ENCODE data around the gene IFI30.
"Not testable (repeated sequence)": the region's sequence is repeated elsewhere in the genome, so short reads cannot be mapped to it uniquely, and the experiment has no call there.

IFI30 gene

DNA sequence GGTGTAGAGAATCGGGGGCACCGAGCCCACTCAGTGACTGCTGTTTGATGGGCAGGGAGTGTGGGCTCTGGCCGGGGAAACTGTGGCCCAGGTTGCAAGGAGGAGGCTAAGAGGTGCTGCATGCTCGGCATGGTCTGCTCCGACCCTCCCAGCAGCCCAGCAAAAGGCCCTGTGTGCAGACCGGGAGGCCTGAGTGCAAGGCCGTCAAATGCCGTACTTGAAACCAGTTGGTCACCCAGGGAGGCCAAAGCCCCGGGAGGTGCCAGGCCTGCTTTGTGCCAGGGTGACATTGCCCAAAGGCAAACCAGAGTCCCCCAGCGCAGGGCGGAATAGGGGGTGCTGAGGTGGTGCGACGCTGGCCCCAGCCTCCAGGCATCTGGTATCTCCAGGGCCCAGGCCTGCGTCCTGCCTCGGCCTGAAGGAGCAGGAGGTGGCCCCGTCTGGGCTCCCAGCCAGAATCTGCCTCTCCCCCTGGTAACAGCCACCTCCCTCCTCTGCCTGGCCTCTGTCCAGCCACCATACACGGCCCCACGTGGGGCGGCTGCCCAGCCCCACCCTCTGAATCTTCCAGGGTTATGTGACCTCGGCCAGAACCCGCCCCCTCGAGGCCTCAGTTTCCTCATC is 16.7 kb upstream of the IFI30 start:
- H3K27me3 ChIP-seq (ENCODE audit: insufficient read depth, low read depth), result no peaks in the 10 kb centered on the region
- TF ChIP-seq, protein P1, sequence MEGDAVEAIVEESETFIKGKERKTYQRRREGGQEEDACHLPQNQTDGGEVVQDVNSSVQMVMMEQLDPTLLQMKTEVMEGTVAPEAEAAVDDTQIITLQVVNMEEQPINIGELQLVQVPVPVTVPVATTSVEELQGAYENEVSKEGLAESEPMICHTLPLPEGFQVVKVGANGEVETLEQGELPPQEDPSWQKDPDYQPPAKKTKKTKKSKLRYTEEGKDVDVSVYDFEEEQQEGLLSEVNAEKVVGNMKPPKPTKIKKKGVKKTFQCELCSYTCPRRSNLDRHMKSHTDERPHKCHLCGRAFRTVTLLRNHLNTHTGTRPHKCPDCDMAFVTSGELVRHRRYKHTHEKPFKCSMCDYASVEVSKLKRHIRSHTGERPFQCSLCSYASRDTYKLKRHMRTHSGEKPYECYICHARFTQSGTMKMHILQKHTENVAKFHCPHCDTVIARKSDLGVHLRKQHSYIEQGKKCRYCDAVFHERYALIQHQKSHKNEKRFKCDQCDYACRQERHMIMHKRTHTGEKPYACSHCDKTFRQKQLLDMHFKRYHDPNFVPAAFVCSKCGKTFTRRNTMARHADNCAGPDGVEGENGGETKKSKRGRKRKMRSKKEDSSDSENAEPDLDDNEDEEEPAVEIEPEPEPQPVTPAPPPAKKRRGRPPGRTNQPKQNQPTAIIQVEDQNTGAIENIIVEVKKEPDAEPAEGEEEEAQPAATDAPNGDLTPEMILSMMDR (conservative IDR thresholded peaks at IDR 0.05; ENCODE audit: low read depth, low read length), result no peak
- no peak overlapping the region for H3K9ac ChIP-seq
- H3K4me1 ChIP-seq (ENCODE audit: low read depth, poor library complexity, severe bottlenecking), result peaks cover 4% of the 10 kb centered on the region
- H3K4me3 ChIP-seq (IDR thresholded peaks at IDR 0.05; ENCODE audit: insufficient read depth, low read depth, low read length), result no peak overlapping the region
- H3K79me2 ChIP-seq (ENCODE audit: insufficient read depth, low read depth), result no peaks in the 10 kb centered on the region
- H2AFZ ChIP-seq (ENCODE audit: low read depth), result no peak overlapping the region
- no peaks in the 10 kb centered on the region for H3K36me3 ChIP-seq (ENCODE audit: insufficient read depth)
- H3K27ac ChIP-seq, result no peak overlapping the region
- H3K4me2 ChIP-seq, result no peak overlapping the region
- no peaks in the 10 kb centered on the region for H4K20me1 ChIP-seq (ENCODE audit: insufficient read depth)

DNA sequence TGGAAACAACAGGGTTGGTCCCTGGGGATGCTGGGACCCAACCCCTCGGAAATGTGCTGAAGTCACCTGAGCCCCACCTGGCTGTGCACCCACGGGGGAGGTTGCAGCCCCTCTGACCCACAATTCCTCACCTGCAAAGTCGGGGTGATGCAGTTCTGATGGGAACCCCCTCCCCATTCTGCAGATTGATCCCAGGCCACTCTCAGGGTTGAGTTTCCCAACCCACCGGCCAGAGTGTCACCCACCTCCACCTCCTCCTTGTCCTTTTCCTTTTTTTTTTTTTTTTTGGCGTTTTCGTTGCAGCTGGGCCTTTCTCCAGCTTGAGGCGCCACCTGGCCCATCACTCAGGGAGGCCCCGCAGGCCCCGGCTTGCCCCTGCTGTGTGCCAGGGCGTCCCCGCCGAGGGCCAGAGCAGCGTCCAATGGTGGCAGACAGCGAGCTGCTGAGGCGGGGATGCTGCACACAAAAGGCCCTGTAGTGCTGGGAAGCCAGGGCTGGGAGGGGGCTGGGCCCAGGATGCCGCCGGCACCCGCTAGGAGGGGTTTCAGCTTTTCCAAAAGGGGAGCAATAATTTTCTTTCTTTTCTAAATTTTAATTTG is 16.0 kb upstream of the IFI30 start:
- H3K4me1 ChIP-seq (ENCODE audit: low read depth, poor library complexity, severe bottlenecking), result peaks cover 4% of the 10 kb centered on the region
- H3K79me2 ChIP-seq (ENCODE audit: insufficient read depth, low read depth), result no peaks in the 10 kb centered on the region
- no peak overlapping the region for H3K9ac ChIP-seq
- no peak overlapping the region for H3K4me3 ChIP-seq (IDR thresholded peaks at IDR 0.05; ENCODE audit: insufficient read depth, low read depth, low read length)
- H4K20me1 ChIP-seq (ENCODE audit: insufficient read depth), result no peaks in the 10 kb centered on the region
- TF ChIP-seq, protein P1 (conservative IDR thresholded peaks at IDR 0.05; ENCODE audit: low read depth, low read length), result no peak
- H2AFZ ChIP-seq (ENCODE audit: low read depth), result no peak overlapping the region
- H3K36me3 ChIP-seq (ENCODE audit: insufficient read depth), result no peaks in the 10 kb centered on the region
- H3K27ac ChIP-seq, result no peak overlapping the region
- H3K27me3 ChIP-seq (ENCODE audit: insufficient read depth, low read depth), result no peaks in the 10 kb centered on the region
- no peak overlapping the region for H3K4me2 ChIP-seq

DNA sequence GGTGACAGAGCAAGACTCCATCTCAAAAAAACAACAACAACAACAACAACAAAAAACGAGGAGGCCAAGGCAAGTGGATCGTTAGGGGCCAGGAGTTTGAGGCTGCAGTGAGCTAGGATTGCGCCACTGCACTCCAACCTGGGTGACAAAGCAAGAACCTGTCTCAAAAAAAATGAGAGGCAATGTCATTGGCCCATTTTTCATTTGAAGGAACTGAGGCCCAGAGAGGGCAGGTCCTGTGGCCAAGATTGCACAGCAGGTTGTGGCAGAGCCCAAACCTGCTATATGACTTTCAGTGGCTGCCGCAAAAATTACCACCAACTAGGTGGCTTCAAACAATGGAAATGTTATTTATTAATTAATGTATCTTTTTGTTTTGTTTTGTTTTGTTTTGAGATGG is 15.1 kb upstream of the IFI30 start:
- H4K20me1 ChIP-seq (ENCODE audit: insufficient read depth), result no peaks in the 10 kb centered on the region
- TF ChIP-seq, protein P1 (conservative IDR thresholded peaks at IDR 0.05; ENCODE audit: low read depth, low read length), result no peak
- H3K4me1 ChIP-seq (ENCODE audit: low read depth, poor library complexity, severe bottlenecking), result peaks cover 4% of the 10 kb centered on the region
- H3K79me2 ChIP-seq (ENCODE audit: insufficient read depth, low read depth), result no peaks in the 10 kb centered on the region
- H3K9ac ChIP-seq, result no peak overlapping the region
- H3K4me2 ChIP-seq, result no peak overlapping the region
- no peaks in the 10 kb centered on the region for H3K36me3 ChIP-seq (ENCODE audit: insufficient read depth)
- no peaks in the 10 kb centered on the region for H3K27me3 ChIP-seq (ENCODE audit: insufficient read depth, low read depth)
- no peak overlapping the region for H3K4me3 ChIP-seq (IDR thresholded peaks at IDR 0.05; ENCODE audit: insufficient read depth, low read depth, low read length)
- H3K27ac ChIP-seq, result no peak overlapping the region
- no peak overlapping the region for H2AFZ ChIP-seq (ENCODE audit: low read depth)

DNA sequence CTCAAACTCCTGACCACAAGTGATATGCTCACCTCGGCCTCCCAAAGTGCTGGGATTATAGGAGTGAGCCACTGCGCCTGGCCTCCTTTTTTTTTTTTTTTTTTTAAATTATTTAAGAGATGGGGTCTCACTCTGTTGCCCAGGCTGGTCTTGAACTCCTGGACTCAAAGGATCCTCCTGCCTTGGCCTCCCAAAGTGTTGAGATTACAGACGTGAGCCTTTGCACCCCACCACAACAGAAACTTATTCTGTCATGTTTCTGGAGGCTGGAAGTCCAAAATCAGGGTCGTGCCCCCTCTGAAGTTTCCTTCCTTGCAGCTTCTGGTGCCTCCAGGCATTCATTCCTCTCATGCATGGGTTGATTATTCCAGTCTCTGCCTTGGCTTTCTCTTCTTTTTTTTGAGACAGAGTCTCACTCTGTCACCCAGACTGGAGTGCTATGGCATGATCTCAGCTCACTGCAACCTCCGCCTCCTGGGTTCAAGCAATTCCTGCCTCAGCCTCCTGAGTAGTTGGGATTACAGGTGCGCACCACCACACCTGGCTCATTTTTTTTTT is 14.5 kb upstream of the IFI30 start:
- not testable (repeated sequence) for H3K27ac ChIP-seq; H4K20me1 ChIP-seq (ENCODE audit: insufficient read depth); H3K36me3 ChIP-seq (ENCODE audit: insufficient read depth); H3K4me3 ChIP-seq (IDR thresholded peaks at IDR 0.05; ENCODE audit: insufficient read depth, low read depth, low read length); H3K4me1 ChIP-seq (ENCODE audit: low read depth, poor library complexity, severe bottlenecking); H3K9ac ChIP-seq; H3K4me2 ChIP-seq; H3K27me3 ChIP-seq (ENCODE audit: insufficient read depth, low read depth); H3K79me2 ChIP-seq (ENCODE audit: insufficient read depth, low read depth); H2AFZ ChIP-seq (ENCODE audit: low read depth)

DNA sequence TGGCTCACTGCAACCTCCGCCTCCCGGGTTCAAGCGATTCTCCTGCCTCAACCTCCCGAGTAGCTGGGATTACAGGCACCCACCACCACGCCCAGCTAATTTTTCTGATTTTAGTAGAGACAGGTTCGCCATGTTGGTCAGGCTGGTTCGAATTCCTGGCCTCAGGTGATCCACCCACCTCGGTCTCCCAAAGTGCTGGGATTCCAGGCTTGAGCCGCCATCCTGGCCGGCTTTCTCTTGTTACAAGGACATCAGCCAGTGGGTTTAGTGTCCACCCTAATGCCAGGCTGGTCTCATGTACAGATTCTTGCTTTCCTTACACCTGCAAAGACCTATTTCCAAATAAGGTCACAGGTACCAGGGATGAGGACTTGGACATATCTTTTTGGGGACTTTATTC is 13.8 kb upstream of the IFI30 start:
- no peak overlapping the region for H3K9ac ChIP-seq
- TF ChIP-seq, protein P1 (conservative IDR thresholded peaks at IDR 0.05; ENCODE audit: low read depth, low read length), result no peak
- H3K27ac ChIP-seq, result no peak overlapping the region
- H3K36me3 ChIP-seq (ENCODE audit: insufficient read depth), result no peaks in the 10 kb centered on the region
- no peaks in the 10 kb centered on the region for H3K4me1 ChIP-seq (ENCODE audit: low read depth, poor library complexity, severe bottlenecking)
- H3K79me2 ChIP-seq (ENCODE audit: insufficient read depth, low read depth), result no peaks in the 10 kb centered on the region
- no peaks in the 10 kb centered on the region for H4K20me1 ChIP-seq (ENCODE audit: insufficient read depth)
- H3K4me2 ChIP-seq, result no peak overlapping the region
- no peak overlapping the region for H2AFZ ChIP-seq (ENCODE audit: low read depth)
- H3K27me3 ChIP-seq (ENCODE audit: insufficient read depth, low read depth), result no peaks in the 10 kb centered on the region
- no peak overlapping the region for H3K4me3 ChIP-seq (IDR thresholded peaks at IDR 0.05; ENCODE audit: insufficient read depth, low read depth, low read length)
